CD4-positive, alpha-beta T cell treated with Interleukin-6 at 100 ng/mL for 8 hours (primary cell): Measurements from ENCODE around the gene UMODL1.

Experiments used
- DNase-seq: peaks from one replicate; pipeline ENCODE4 v3.0.0-alpha.2; 2020; ENCODE audit warnings: mixed read lengths, low spot score

UMODL1 gene

GRCh38 chr21:42071146-42071737 lies at the start of gene UMODL1:
TSS of gene UMODL1 (plus strand) at chr21:42071317. CDS start at chr21:42071317, 0 bp downstream.
- no peak for DNase-seq

- DNase-seq: no peak
Observed at GRCh38 chr21:42021371-42022090, 49.6 kb upstream of the UMODL1 start.

- DNase-seq: no peak
Observed at GRCh38 chr21:42022091-42022430, 49.1 kb upstream of the UMODL1 start.

GRCh38 chr21:42022906-42023305 lies 48.2 kb upstream of the UMODL1 start:
- DNase-seq: no peak

GRCh38 chr21:42025376-42026081 lies 45.6 kb upstream of the UMODL1 start:
- DNase-seq: no peak

- no peak for DNase-seq
Observed at GRCh38 chr21:42026082-42026435, 45.1 kb upstream of the UMODL1 start.

- no peak for DNase-seq
Observed at GRCh38 chr21:42027085-42027821, 43.9 kb upstream of the UMODL1 start.

- DNase-seq: no peak
Observed at GRCh38 chr21:42027822-42028765, 43.0 kb upstream of the UMODL1 start.

- no peak for DNase-seq
Observed at GRCh38 chr21:42028766-42029425, 42.2 kb upstream of the UMODL1 start.

GRCh38 chr21:42030311-42030710 lies 40.8 kb upstream of the UMODL1 start:
- DNase-seq: no peak

GRCh38 chr21:42031241-42031640 lies 39.9 kb upstream of the UMODL1 start:
- no peak for DNase-seq

GRCh38 chr21:42031816-42032215 lies 39.3 kb upstream of the UMODL1 start:
- DNase-seq: no peak

- no peak for DNase-seq
Observed at GRCh38 chr21:42032266-42032665, 38.9 kb upstream of the UMODL1 start.

GRCh38 chr21:42032968-42033367 lies 38.1 kb upstream of the UMODL1 start:
- DNase-seq: no peak

GRCh38 chr21:42036313-42036712 lies 34.8 kb upstream of the UMODL1 start:
- DNase-seq: no peak

GRCh38 chr21:42037516-42037915 lies 33.6 kb upstream of the UMODL1 start:
- DNase-seq: no peak

GRCh38 chr21:42037943-42038342 lies 33.2 kb upstream of the UMODL1 start:
- DNase-seq: no peak

- no peak for DNase-seq
Observed at GRCh38 chr21:42038393-42038792, 32.7 kb upstream of the UMODL1 start.

GRCh38 chr21:42038826-42039425 lies 32.2 kb upstream of the UMODL1 start:
- DNase-seq: no peak

- no peak for DNase-seq
Observed at GRCh38 chr21:42039470-42039901, 31.6 kb upstream of the UMODL1 start.
